HEK293 (cell line): ENCODE measurements around the gene NOXO1.

ENCODE experiments used
- CTCF ChIA-PET: fragments of 350-600 bp; formaldehyde crosslinking; extraction: SDS; loops from one replicate; lab custom pipeline; 2021; ENCODE audit warnings: antibody characterized with exemption; lab: Yijun Ruan, JAX
- POLR2A ChIA-PET: fragments of 300-600 bp; formaldehyde crosslinking; extraction: SDS; loops from one replicate; lab custom pipeline; 2020; ENCODE audit warnings: antibody characterized with exemption, inconsistent platforms; lab: Yijun Ruan, JAX
- H3K27ac ChIP-seq: fragments of 200-500 bp; sonication (Bioruptor generic); 2 replicates; pipeline ENCODE4 v1.5.1; 2014; ENCODE audit warnings: low read depth, low read length, control low read depth, inconsistent platforms; ENCODE audit errors: extremely low read depth
- H3K36me3 ChIP-seq, 2 experiments: fragments of 200-500 bp in 1 of 2; sonication (Bioruptor generic) in 1 of 2; 1 replicate in 1 of 2; 2 replicates in 1 of 2; pipeline ENCODE4 v1.5.1; 2014 to 2017; ENCODE audit warnings: inconsistent platforms in 2 of 2, low read length in 2 of 2; ENCODE audit not compliant: control insufficient read depth in 2 of 2, insufficient read depth in 1 of 2
- H3K4me1 ChIP-seq: fragments of 200-500 bp; sonication (Bioruptor generic); 2 replicates; pipeline ENCODE4 v1.5.1; 2014; ENCODE audit warnings: mild to moderate bottlenecking, low read length, inconsistent platforms; ENCODE audit not compliant: control insufficient read depth, insufficient read depth
- H3K4me3 ChIP-seq: 2 replicates; pipeline ENCODE4 v1.5.1; 2011; ENCODE audit warnings: low read depth, mild to moderate bottlenecking, control low read depth, low read length, moderate library complexity
- H3K9me3 ChIP-seq: fragments of 200-500 bp; sonication (Bioruptor generic); 2 replicates; pipeline ENCODE4 v1.5.1; 2014; ENCODE audit warnings: low read depth, low read length, inconsistent platforms; ENCODE audit not compliant: control insufficient read depth, insufficient read depth
- ATF2 ChIP-seq: fragments of 450-650 bp; formaldehyde crosslinking; IDR thresholded peaks from 2 replicates; pipeline ENCODE4 v1.5.1; 2016; ENCODE audit warnings: missing biosample characterization, missing genetic modification characterization, low read depth
- FEZF1 ChIP-seq: fragments of 450-650 bp; formaldehyde crosslinking; IDR thresholded peaks from 2 replicates; pipeline ENCODE4 v1.5.1; 2016; ENCODE audit warnings: missing biosample characterization, missing genetic modification characterization
- GFI1B ChIP-seq: fragments of 450-650 bp; formaldehyde crosslinking; IDR thresholded peaks from 2 replicates; pipeline ENCODE4 v1.5.1; 2016; ENCODE audit warnings: missing biosample characterization, missing genetic modification characterization
- KLF1 ChIP-seq: fragments of 450-650 bp; formaldehyde crosslinking; IDR thresholded peaks from 2 replicates; pipeline ENCODE4 v1.5.1; 2016; ENCODE audit warnings: missing biosample characterization, missing genetic modification characterization
- KLF10 ChIP-seq: fragments of 450-650 bp; IDR thresholded peaks from 2 replicates; pipeline ENCODE4 v1.5.1; 2018; ENCODE audit warnings: missing biosample characterization, mild to moderate bottlenecking, missing genetic modification characterization
- KLF8 ChIP-seq: fragments of 450-650 bp; formaldehyde crosslinking; IDR thresholded peaks from 2 replicates; pipeline ENCODE4 v1.5.1; 2016; ENCODE audit warnings: missing biosample characterization, missing genetic modification characterization
- KLF9 ChIP-seq: fragments of 450-650 bp; formaldehyde crosslinking; IDR thresholded peaks from 2 replicates; pipeline ENCODE4 v1.5.1; 2016; ENCODE audit warnings: missing biosample characterization, missing genetic modification characterization, low read depth
- PRDM10 ChIP-seq: fragments of 450-650 bp; formaldehyde crosslinking; IDR thresholded peaks from 2 replicates; pipeline ENCODE4 v1.5.1; 2016; ENCODE audit warnings: missing biosample characterization, missing genetic modification characterization
- PRDM4 ChIP-seq: fragments of 450-650 bp; formaldehyde crosslinking; IDR thresholded peaks from 2 replicates; pipeline ENCODE4 v1.5.1; 2017; ENCODE audit warnings: missing biosample characterization, missing genetic modification characterization
- SP3 ChIP-seq: fragments of 450-650 bp; formaldehyde crosslinking; IDR thresholded peaks from 2 replicates; pipeline ENCODE4 v1.5.1; 2016; ENCODE audit warnings: missing biosample characterization, missing genetic modification characterization
- ZBTB17 ChIP-seq: fragments of 450-650 bp; formaldehyde crosslinking; IDR thresholded peaks from 2 replicates; pipeline ENCODE4 v1.5.1; 2016; ENCODE audit warnings: missing biosample characterization, missing genetic modification characterization
- ZBTB20 ChIP-seq: fragments of 450-650 bp; formaldehyde crosslinking; IDR thresholded peaks from 2 replicates; pipeline ENCODE4 v1.5.1; 2016; ENCODE audit warnings: missing biosample characterization, missing genetic modification characterization
- ZBTB21 ChIP-seq: fragments of 450-650 bp; formaldehyde crosslinking; IDR thresholded peaks from 2 replicates; pipeline ENCODE4 v1.5.1; 2017; ENCODE audit warnings: missing biosample characterization, missing genetic modification characterization
- ZBTB8A ChIP-seq: fragments of 450-650 bp; formaldehyde crosslinking; IDR thresholded peaks from 2 replicates; pipeline ENCODE4 v1.5.1; 2016; ENCODE audit warnings: missing biosample characterization, missing genetic modification characterization
- ZNF132 ChIP-seq: fragments of 450-650 bp; formaldehyde crosslinking; IDR thresholded peaks from 2 replicates; pipeline ENCODE4 v1.5.1; 2017; ENCODE audit warnings: missing biosample characterization, missing genetic modification characterization, borderline replicate concordance
- ZNF2 ChIP-seq: fragments of 450-650 bp; formaldehyde crosslinking; IDR thresholded peaks from 2 replicates; pipeline ENCODE4 v1.5.1; 2016; ENCODE audit warnings: missing biosample characterization, missing genetic modification characterization
- ZNF24 ChIP-seq: fragments of 450-650 bp; formaldehyde crosslinking; IDR thresholded peaks from 2 replicates; pipeline ENCODE4 v1.5.1; 2016; ENCODE audit warnings: missing biosample characterization, missing genetic modification characterization
- ZNF280D ChIP-seq: fragments of 450-650 bp; formaldehyde crosslinking; IDR thresholded peaks from 2 replicates; pipeline ENCODE4 v1.5.1; 2016; ENCODE audit warnings: missing biosample characterization, missing genetic modification characterization
- ZNF324 ChIP-seq: fragments of 450-650 bp; formaldehyde crosslinking; IDR thresholded peaks from 2 replicates; pipeline ENCODE4 v1.5.1; 2016; ENCODE audit warnings: missing biosample characterization, missing genetic modification characterization
- ZNF366 ChIP-seq: fragments of 450-650 bp; formaldehyde crosslinking; conservative IDR thresholded peaks from 2 replicates; pipeline ENCODE4 v1.5.1; 2016; ENCODE audit warnings: missing biosample characterization, missing genetic modification characterization
- ZNF433 ChIP-seq: fragments of 450-650 bp; formaldehyde crosslinking; IDR thresholded peaks from 2 replicates; pipeline ENCODE4 v1.5.1; 2016; ENCODE audit warnings: missing biosample characterization, missing genetic modification characterization, low read depth
- ZNF530 ChIP-seq: fragments of 450-650 bp; formaldehyde crosslinking; IDR thresholded peaks from 2 replicates; pipeline ENCODE4 v1.5.1; 2016; ENCODE audit warnings: low read depth, missing biosample characterization, missing genetic modification characterization
- ZNF626 ChIP-seq: fragments of 450-650 bp; sonication (Bioruptor Pico); formaldehyde crosslinking; IDR thresholded peaks from 2 replicates; pipeline ENCODE4 v1.5.1; 2018; ENCODE audit warnings: missing biosample characterization, missing genetic modification characterization, inconsistent platforms
- ZNF660 ChIP-seq: fragments of 450-650 bp; IDR thresholded peaks from 2 replicates; pipeline ENCODE4 v1.5.1; 2018; ENCODE audit warnings: missing biosample characterization, mild to moderate bottlenecking, missing genetic modification characterization
- ZSCAN4 ChIP-seq: fragments of 450-650 bp; formaldehyde crosslinking; IDR thresholded peaks from 2 replicates; pipeline ENCODE4 v1.5.1; 2017; ENCODE audit warnings: missing biosample characterization, missing genetic modification characterization

NOXO1 gene

GRCh38 chr16:2015117-2015946 lies 34.1 kb upstream of the NOXO1 start:
- Histone ChIP-seq H3K36me3 (no peaks in the 10 kb centered on the region), H3K9me3 (no peaks in the 10 kb centered on the region), H3K4me1 (peaks cover 8% of the 10 kb centered on the region), H3K4me3 (no peak overlapping the region), H3K27ac (peak overlapping the region; percentile 79)
- ChIA-PET POLR2A (interaction anchor here (0.5 to 2.4 kb wide), 2 partner anchors 12 to 140 kb away, joined by 3 to 20 read pairs; partner anchors contain the start of genes NHERF2 and TRAF7), CTCF (interaction anchor here (0.6 to 1.8 kb wide), 7 partner anchors 11 to 139 kb away, joined by 3 to 8 read pairs (median 3); partner anchors contain the start of genes NTHL1 and TSC2)
- TF ChIP-seq KLF9 (tag by site-specific recombination) (peak; percentile 34; the same call in 1 of the 2 replicates), KLF1 (tag by site-specific recombination) (peak; percentile 100), ZNF280D (tag by site-specific recombination) (no peak), ZNF626 (no peak), PRDM10 (tag by site-specific recombination) (peak; percentile 50; the same call in 1 of the 2 replicates), ATF2 (tag by site-specific recombination) (peak; percentile 86), ZNF433 (tag by site-specific recombination) (no peak), ZSCAN4 (no peak), ZNF2 (tag by site-specific recombination) (0 out of 2 replicates have a peak, but pooled peaks have one; percentile 58), ZNF366 (tag by site-specific recombination) (peak; percentile 65), SP3 (tag by site-specific recombination) (peak; percentile 75), ZBTB20 (peak; percentile 72), KLF10 (peak; percentile 87), ZBTB17 (peak; percentile 88), ZBTB8A (tag by site-specific recombination) (peak; percentile 87), ZNF324 (0 out of 2 replicates have a peak, but pooled peaks have one; percentile 60), ZNF24 (0 out of 2 replicates have a peak, but pooled peaks have one; percentile 23), FEZF1 (no peak; the same call in 1 of the 2 replicates), GFI1B (peak; percentile 50; the same call in 1 of the 2 replicates), ZBTB21 (tag by site-specific recombination) (peak; percentile 35; the same call in 1 of the 2 replicates), PRDM4 (tag by site-specific recombination) (no peak), ZNF530 (no peak), KLF8 (tag by site-specific recombination) (no peak), ZNF660 (tag by site-specific recombination) (no peak), ZNF132 (tag by site-specific recombination) (no peak)
